Activated naive CD8-positive, alpha-beta T cell treated with anti-CD3 and anti-CD28 coated beads, Interleukin-2, amount 10 ng/mL, durations not matched to agents 7 days and 5 days (primary cell): ENCODE results near the gene ERICH6. TPM values are rescaled to one million over a fixed set of nuclear protein-coding genes. Genes with fewer than 3 reads are reported as not detected.

ENCODE experiments used
- ATAC-seq: fragments of 150-1000 bp; cut with Tn5 transposase; one replicate; pipeline ENCODE4 v1.10.0; 2021; ENCODE audit warnings: low read depth, moderate library complexity
- POLR2A ChIA-PET: fragments of 350-600 bp; sonication (Branson Sonifier 250); formaldehyde crosslinking; loops from one replicate; lab custom pipeline; 2021; ENCODE audit warnings: antibody characterized with exemption; lab: Charles Lee
- DNase-seq: peaks from one replicate; pipeline ENCODE4 v3.0.0; 2021
- H3K27ac Mint-ChIP-seq: one replicate; pipeline ENCODE4 v1.8.0; 2022; ENCODE audit warnings: mild to moderate bottlenecking, mixed read lengths
- H3K27me3 Mint-ChIP-seq: one replicate; pipeline ENCODE4 v1.8.0; 2022; ENCODE audit warnings: mild to moderate bottlenecking, moderate library complexity, mixed read lengths
- H3K36me3 Mint-ChIP-seq: one replicate; pipeline ENCODE4 v1.8.0; 2021; ENCODE audit warnings: mild to moderate bottlenecking, mixed read lengths
- H3K4me1 Mint-ChIP-seq: one replicate; pipeline ENCODE4 v1.8.0; 2021; ENCODE audit warnings: mixed read lengths
- H3K4me3 Mint-ChIP-seq: one replicate; pipeline ENCODE4 v1.8.0; 2022; ENCODE audit warnings: mild to moderate bottlenecking, moderate library complexity, mixed read lengths
- H3K9me3 Mint-ChIP-seq: one replicate; pipeline ENCODE4 v1.8.0; 2021; ENCODE audit warnings: mixed read lengths
- total RNA-seq, 2 experiments: library from RNA; stranded (reverse); gene quantifications; one replicate each; pipeline ENCODE4 v1.2.3, GENCODE V29; 2021

Gene ERICH6
- total RNA-seq, 2 experiments from 2014 or later, result 0.23 TPM; not detected in 1

GRCh38 chr3:150741497-150742140 lies 37.9 kb upstream of the ERICH6 start:
- ATAC-seq (no peak), DNase-seq (no peak)
- Mint-ChIP-seq H3K4me1 (peaks cover 42% of the 10 kb centered on the region), H3K27ac (no peak overlapping the region), H3K36me3 (peaks cover 21% of the 10 kb centered on the region), H3K27me3 (no peaks in the 10 kb centered on the region), H3K9me3 (no peaks in the 10 kb centered on the region), H3K4me3 (no peak overlapping the region)
- POLR2A ChIA-PET, result no interaction called here

GRCh38 chr3:150740733-150741496 lies 37.2 kb upstream of the ERICH6 start:
- H3K27ac Mint-ChIP-seq, result no peak overlapping the region
- no peak for DNase-seq
- peaks cover 20% of the 10 kb centered on the region for H3K36me3 Mint-ChIP-seq
- no peaks in the 10 kb centered on the region for H3K27me3 Mint-ChIP-seq
- no peak overlapping the region for H3K4me3 Mint-ChIP-seq
- peaks cover 42% of the 10 kb centered on the region for H3K4me1 Mint-ChIP-seq
- POLR2A ChIA-PET, result interaction anchor here (1.1 to 1.4 kb wide), 2 partner anchors 21 to 22 kb away, joined by 3 to 5 read pairs; partner anchors contain the start of gene SIAH2
- no peak for ATAC-seq
- H3K9me3 Mint-ChIP-seq, result no peaks in the 10 kb centered on the region

- peaks cover 21% of the 10 kb centered on the region for H3K36me3 Mint-ChIP-seq
- no peak overlapping the region for H3K4me3 Mint-ChIP-seq
- H3K9me3 Mint-ChIP-seq, result no peaks in the 10 kb centered on the region
- H3K27me3 Mint-ChIP-seq, result no peaks in the 10 kb centered on the region
- H3K4me1 Mint-ChIP-seq, result peaks cover 40% of the 10 kb centered on the region
- POLR2A ChIA-PET, result interaction anchor here (1.1 to 1.4 kb wide), 2 partner anchors 22 to 23 kb away, joined by 3 to 5 read pairs; partner anchors contain the start of gene SIAH2
- ATAC-seq (peak; percentile 27), DNase-seq (no peak)
- no peak overlapping the region for H3K27ac Mint-ChIP-seq
Measured at GRCh38 chr3:150739877-150740645, 36.3 kb upstream of the ERICH6 start.

GRCh38 chr3:150739200-150739863 lies 35.6 kb upstream of the ERICH6 start:
- H3K27me3 Mint-ChIP-seq, result no peaks in the 10 kb centered on the region
- POLR2A ChIA-PET, result no interaction called here
- no peak overlapping the region for H3K4me3 Mint-ChIP-seq
- DNase-seq, result no peak
- peak overlapping the region; percentile 47 for H3K27ac Mint-ChIP-seq
- peak; percentile 11 for ATAC-seq
- H3K36me3 Mint-ChIP-seq, result peaks cover 23% of the 10 kb centered on the region
- no peaks in the 10 kb centered on the region for H3K9me3 Mint-ChIP-seq
- H3K4me1 Mint-ChIP-seq, result peaks cover 40% of the 10 kb centered on the region

- POLR2A ChIA-PET, result interaction anchor here (1.0 to 1.1 kb wide), 3 partner anchors 22 to 24 kb away, joined by 3 to 5 read pairs (median 3); partner anchors contain the start of gene SIAH2
- no peak overlapping the region for H3K27ac Mint-ChIP-seq
- ATAC-seq (no peak), DNase-seq (no peak)
- H3K9me3 Mint-ChIP-seq, result no peaks in the 10 kb centered on the region
- peaks cover 25% of the 10 kb centered on the region for H3K36me3 Mint-ChIP-seq
- H3K4me1 Mint-ChIP-seq, result peaks cover 37% of the 10 kb centered on the region
- no peaks in the 10 kb centered on the region for H3K27me3 Mint-ChIP-seq
- H3K4me3 Mint-ChIP-seq, result no peak overlapping the region
Measured at GRCh38 chr3:150738688-150739087, 35.0 kb upstream of the ERICH6 start.

GRCh38 chr3:150737874-150738679 lies 34.4 kb upstream of the ERICH6 start:
- no peak overlapping the region for H3K27ac Mint-ChIP-seq

GRCh38 chr3:150736903-150737832 lies 33.4 kb upstream of the ERICH6 start:
- no peaks in the 10 kb centered on the region for H3K9me3 Mint-ChIP-seq
- H3K4me3 Mint-ChIP-seq, result no peak overlapping the region
- no peak overlapping the region for H3K27ac Mint-ChIP-seq
- POLR2A ChIA-PET, result no interaction called here
- peaks cover 18% of the 10 kb centered on the region for H3K36me3 Mint-ChIP-seq
- ATAC-seq, result no peak
- H3K27me3 Mint-ChIP-seq, result no peaks in the 10 kb centered on the region
- peaks cover 29% of the 10 kb centered on the region for H3K4me1 Mint-ChIP-seq
- no peak for DNase-seq

More at GRCh38 chr3:150737874-150738679, 34.4 kb upstream of the ERICH6 start:
- POLR2A ChIA-PET, result interaction anchor here (1.0 to 1.1 kb wide), 3 partner anchors 22 to 25 kb away, joined by 3 to 5 read pairs (median 3); partner anchors contain the start of gene SIAH2
- peaks cover 25% of the 10 kb centered on the region for H3K36me3 Mint-ChIP-seq
- peaks cover 34% of the 10 kb centered on the region for H3K4me1 Mint-ChIP-seq
- no peaks in the 10 kb centered on the region for H3K27me3 Mint-ChIP-seq
- H3K9me3 Mint-ChIP-seq, result no peaks in the 10 kb centered on the region
- H3K4me3 Mint-ChIP-seq, result no peak overlapping the region
- ATAC-seq (peak; percentile 27), DNase-seq (no peak)

- H3K36me3 Mint-ChIP-seq, result peaks cover 17% of the 10 kb centered on the region
- POLR2A ChIA-PET, result no interaction called here
- ATAC-seq, result no peak
- peaks cover 29% of the 10 kb centered on the region for H3K4me1 Mint-ChIP-seq
- DNase-seq, result no peak
- H3K9me3 Mint-ChIP-seq, result no peaks in the 10 kb centered on the region
- H3K27me3 Mint-ChIP-seq, result no peaks in the 10 kb centered on the region
- H3K4me3 Mint-ChIP-seq, result no peak overlapping the region
- no peak overlapping the region for H3K27ac Mint-ChIP-seq
Measured at GRCh38 chr3:150736316-150736719, 32.6 kb upstream of the ERICH6 start.

GRCh38 chr3:150734795-150735119 lies 31.0 kb upstream of the ERICH6 start:
- DNase-seq (no peak), ATAC-seq (no peak)
- no peaks in the 10 kb centered on the region for H3K9me3 Mint-ChIP-seq
- H3K27me3 Mint-ChIP-seq, result no peaks in the 10 kb centered on the region
- no peak overlapping the region for H3K4me3 Mint-ChIP-seq
- POLR2A ChIA-PET, result interaction anchor here (1.2 kb wide), 1 partner anchor 29 kb away, joined by 3 read pairs; no protein-coding TSS in a partner anchor
- H3K27ac Mint-ChIP-seq, result no peak overlapping the region
- peaks cover 17% of the 10 kb centered on the region for H3K4me1 Mint-ChIP-seq
- peaks cover 14% of the 10 kb centered on the region for H3K36me3 Mint-ChIP-seq

- POLR2A ChIA-PET, result interaction anchor here (1.2 kb wide), 1 partner anchor 30 kb away, joined by 3 read pairs; no protein-coding TSS in a partner anchor
- Mint-ChIP-seq H3K27me3 (no peaks in the 10 kb centered on the region), H3K27ac (no peak overlapping the region), H3K4me1 (peaks cover 13% of the 10 kb centered on the region), H3K36me3 (peaks cover 14% of the 10 kb centered on the region), H3K4me3 (no peak overlapping the region), H3K9me3 (no peaks in the 10 kb centered on the region)
- ATAC-seq (no peak), DNase-seq (no peak)
Measured at GRCh38 chr3:150733936-150734794, 30.4 kb upstream of the ERICH6 start.
